Brain microvascular endothelial cell (primary cell): ENCODE data around the gene RYR3.

ENCODE experiments used
- DNase-seq: peaks from one replicate; pipeline ENCODE4 v3.0.0-alpha.2; 2020
- H3K27ac ChIP-seq: fragments of 250-450 bp; sonication (Bioruptor Pico); 2 replicates; pipeline ENCODE4 v1.5.1; 2020; ENCODE audit warnings: mild to moderate bottlenecking, moderate library complexity
- H3K27me3 ChIP-seq: fragments of 250-450 bp; sonication (Bioruptor Pico); replicated peaks from 2 replicates; pipeline ENCODE4 v1.5.1; 2020; ENCODE audit warnings: mild to moderate bottlenecking
- H3K36me3 ChIP-seq: fragments of 250-450 bp; sonication (Bioruptor Pico); replicated peaks from 2 replicates; pipeline ENCODE4 v1.5.1; 2020; ENCODE audit warnings: mild to moderate bottlenecking
- H3K4me3 ChIP-seq: 2 replicates; pipeline ENCODE4 v1.5.1; 2011; ENCODE audit warnings: low read depth, mild to moderate bottlenecking, control low read depth, low read length, moderate library complexity
- in situ Hi-C: cut with HindIII; loops from 2 replicates; pipeline ENCODE4 v1.10.0; 2017; ENCODE audit warnings: low sequenced_read_pairs, low pct_ligation_motif_present
- TF ChIP-seq, protein P1 (sequence below): IDR thresholded peaks from 2 replicates; pipeline ENCODE4 v1.5.1; 2011; ENCODE audit warnings: low read depth, mild to moderate bottlenecking, moderate library complexity, low read length, control low read depth, inconsistent platforms; ENCODE audit errors: missing control alignments

Gene RYR3

DNA sequence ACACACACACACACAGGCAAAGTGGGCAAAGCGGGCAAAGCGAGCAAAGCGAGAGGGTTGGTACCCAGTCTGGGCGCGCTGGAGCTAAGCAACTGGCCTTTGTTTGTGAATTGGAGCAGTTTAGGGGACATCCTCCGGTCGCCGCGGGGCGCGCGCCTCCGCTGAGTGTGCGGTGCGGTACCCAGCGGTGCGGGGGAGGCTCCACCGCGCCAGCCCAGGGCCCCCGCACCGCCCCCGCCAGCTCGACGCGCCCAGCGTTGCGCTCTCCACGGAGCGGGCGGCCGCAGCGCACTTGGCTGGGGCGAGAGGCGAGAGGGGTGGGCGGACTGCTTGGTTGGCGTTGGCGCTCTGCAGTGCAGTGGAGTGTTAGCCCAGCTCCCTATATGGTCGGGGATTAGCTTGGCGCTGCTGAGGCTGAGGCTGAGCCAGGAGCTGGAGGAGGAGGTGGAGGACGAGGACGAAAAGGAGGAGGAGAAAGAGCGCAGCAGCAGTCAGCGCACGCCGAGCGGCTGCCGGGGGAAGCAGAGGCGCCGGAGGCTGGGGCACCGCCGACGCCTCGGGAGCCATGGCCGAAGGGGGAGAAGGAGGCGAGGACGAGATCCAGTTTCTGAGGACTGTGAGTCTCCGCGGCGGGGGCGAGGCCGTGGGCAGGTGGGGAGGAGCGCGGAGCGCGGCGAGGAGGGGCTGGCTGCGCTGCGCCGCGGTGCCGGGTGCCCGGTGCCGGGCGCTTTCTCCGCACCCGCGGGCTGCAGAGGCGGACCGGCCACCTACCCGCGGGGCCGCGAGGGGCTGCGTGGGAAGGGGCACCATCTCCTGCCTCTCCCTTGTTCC, at the start of gene RYR3:
Gene RYR3, plus strand, starts transcription at position 487 of the 831 bp plus-strand sequence. Its CDS starts 79 bp downstream, at position 566.
- Histone ChIP-seq H3K36me3 (no peaks in the 10 kb centered on the region), H3K27ac (no peak within 1 kb of the TSS), H3K4me3 (peak within 1 kb of the TSS; percentile 32), H3K27me3 (peaks cover 57% of the 10 kb centered on the region)
- DNase-seq, result peak; percentile 7
- in situ Hi-C loops, result no loop called here
- TF ChIP-seq, protein P1, sequence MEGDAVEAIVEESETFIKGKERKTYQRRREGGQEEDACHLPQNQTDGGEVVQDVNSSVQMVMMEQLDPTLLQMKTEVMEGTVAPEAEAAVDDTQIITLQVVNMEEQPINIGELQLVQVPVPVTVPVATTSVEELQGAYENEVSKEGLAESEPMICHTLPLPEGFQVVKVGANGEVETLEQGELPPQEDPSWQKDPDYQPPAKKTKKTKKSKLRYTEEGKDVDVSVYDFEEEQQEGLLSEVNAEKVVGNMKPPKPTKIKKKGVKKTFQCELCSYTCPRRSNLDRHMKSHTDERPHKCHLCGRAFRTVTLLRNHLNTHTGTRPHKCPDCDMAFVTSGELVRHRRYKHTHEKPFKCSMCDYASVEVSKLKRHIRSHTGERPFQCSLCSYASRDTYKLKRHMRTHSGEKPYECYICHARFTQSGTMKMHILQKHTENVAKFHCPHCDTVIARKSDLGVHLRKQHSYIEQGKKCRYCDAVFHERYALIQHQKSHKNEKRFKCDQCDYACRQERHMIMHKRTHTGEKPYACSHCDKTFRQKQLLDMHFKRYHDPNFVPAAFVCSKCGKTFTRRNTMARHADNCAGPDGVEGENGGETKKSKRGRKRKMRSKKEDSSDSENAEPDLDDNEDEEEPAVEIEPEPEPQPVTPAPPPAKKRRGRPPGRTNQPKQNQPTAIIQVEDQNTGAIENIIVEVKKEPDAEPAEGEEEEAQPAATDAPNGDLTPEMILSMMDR, result no peak

DNA sequence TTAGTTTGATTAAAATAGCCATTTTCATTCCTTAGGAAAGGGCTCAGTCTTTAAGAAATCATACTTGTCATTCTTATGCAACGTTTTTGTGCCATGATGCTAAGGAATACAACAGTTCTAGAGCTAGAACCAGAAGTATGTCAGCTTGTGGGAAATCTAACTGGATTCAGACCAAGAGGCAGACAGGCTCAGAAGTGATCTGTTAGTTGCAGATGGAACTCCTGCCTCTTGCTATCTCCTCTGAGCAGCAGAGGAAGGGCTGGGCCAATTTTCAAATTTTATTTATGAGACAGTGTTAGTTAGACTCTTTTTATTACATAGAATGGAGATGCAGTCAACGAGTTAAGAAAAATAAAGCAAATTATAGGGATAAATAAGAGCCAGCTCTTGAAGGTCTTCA, 48.5 kb upstream of the RYR3 start:
- no peak for DNase-seq
- H3K36me3 ChIP-seq, result no peaks in the 10 kb centered on the region
- TF ChIP-seq, protein P1, result no peak
- H3K4me3 ChIP-seq, result no peak overlapping the region
- H3K27ac ChIP-seq, result no peak overlapping the region
- in situ Hi-C loops, result no loop called here
- no peaks in the 10 kb centered on the region for H3K27me3 ChIP-seq

DNA sequence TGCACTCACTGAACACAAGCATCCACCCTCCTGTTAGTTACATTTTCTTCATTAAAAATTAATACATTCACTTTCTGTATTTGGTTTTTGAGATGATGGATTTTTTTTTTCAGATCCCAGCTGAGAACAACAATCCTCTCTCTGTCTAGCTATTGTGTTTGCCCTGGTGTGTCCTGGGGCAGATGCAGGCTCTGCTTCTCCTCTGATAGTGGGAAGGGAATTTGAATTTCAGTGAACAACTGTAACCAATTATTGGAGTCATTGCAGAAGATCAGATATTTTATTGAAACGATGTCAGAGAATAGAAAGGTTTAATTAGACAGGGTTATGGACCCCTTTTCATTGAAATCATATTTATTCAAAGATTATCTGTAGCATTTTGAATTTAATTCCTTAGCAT, 33.1 kb upstream of the RYR3 start:
- TF ChIP-seq, protein P1, result no peak
- DNase-seq, result no peak
- no peaks in the 10 kb centered on the region for H3K27me3 ChIP-seq
- H3K27ac ChIP-seq, result no peak overlapping the region
- H3K4me3 ChIP-seq, result no peak overlapping the region
- H3K36me3 ChIP-seq, result no peaks in the 10 kb centered on the region
- in situ Hi-C loops, result no loop called here

DNA sequence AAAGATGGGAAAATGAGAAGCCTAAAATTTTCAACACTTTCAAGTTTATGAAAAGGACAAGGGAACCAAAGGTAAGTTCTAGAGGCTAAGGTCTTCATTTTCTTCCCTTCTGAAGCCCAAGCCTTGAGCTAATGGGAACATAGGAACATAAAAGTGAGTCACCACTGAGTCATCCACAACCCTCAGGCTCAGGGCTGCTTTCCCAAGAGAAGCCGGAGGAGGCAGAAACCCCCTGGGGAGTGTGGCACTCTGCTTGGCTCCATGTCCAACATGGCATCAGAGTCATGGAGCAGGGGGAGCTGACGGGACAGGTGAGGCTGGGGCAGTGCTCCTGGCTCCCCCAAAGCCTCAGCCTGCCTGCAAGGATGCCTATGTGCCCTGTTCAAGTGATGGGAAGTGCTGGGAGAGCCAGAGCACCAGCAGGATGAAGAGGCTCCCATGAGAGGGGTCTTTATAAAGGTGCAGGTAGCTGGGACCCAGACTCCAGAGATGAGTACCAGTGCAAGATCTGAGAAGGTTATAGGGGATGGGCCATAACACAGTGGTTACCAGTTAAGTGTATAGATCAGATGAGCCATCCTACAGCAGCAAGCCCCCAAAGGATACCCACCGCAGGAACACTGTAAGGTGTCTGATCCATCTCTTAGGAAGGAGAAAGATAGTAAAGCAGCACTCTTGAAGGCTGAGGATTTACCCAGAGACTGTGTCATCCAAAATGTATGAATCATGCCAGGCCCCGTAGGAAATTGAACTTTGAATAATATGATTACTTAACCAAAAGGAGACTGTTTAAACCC, 31.8 kb upstream of the RYR3 start:
- H3K27ac ChIP-seq, result peak overlapping the region; percentile 83
- TF ChIP-seq, protein P1, result peak; percentile 55
- H3K4me3 ChIP-seq, result no peak overlapping the region
- H3K36me3 ChIP-seq, result no peaks in the 10 kb centered on the region
- no peaks in the 10 kb centered on the region for H3K27me3 ChIP-seq
- in situ Hi-C loops, result no loop called here
- peak; percentile 96 for DNase-seq

DNA sequence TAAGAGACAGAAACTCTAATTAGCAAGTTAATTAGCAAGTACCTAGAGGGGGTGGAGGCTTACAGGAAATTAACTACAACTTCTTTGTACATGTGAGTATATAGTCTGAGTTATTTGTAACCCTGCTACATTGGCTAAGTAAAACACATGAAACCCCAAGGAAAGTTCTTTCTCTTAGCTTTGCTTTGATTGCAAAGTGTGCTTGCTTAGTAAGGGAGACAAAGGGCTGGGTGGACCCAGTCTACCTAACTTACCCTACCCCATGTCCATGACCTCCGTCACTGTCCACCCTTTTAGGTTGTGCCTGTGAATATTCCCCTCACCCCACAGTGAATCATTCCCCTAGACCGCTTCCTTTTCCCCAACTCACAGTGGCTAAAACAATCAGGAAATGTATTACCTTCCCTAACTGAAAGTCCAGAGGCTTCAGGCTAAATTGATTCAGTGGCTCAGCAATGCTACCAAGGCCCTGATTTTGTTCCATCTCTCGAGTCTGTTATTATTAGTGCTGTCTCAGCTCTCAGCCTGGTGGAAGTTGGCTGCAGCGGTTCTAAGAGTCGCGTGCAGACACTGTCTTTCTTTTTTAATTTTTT, 31.1 kb upstream of the RYR3 start:
- H3K4me3 ChIP-seq, result no peak overlapping the region
- TF ChIP-seq, protein P1, result no peak
- no peaks in the 10 kb centered on the region for H3K27me3 ChIP-seq
- DNase-seq, result peak; percentile 56
- no peaks in the 10 kb centered on the region for H3K36me3 ChIP-seq
- in situ Hi-C loops, result no loop called here
- H3K27ac ChIP-seq, result peak overlapping the region; percentile 83
